GM21528 (cell line): Measurements from ENCODE around the gene CPNE2.
"Not testable (repeated sequence)": the region's sequence is repeated elsewhere in the genome, so short reads cannot be mapped to it uniquely, and the experiment has no call there.

ENCODE experiments used
- ATAC-seq: cut with Tn5 transposase; IDR thresholded peaks from one replicate; pipeline ENCODE4 v1.9.1; 2021; ENCODE audit warnings: mild to moderate bottlenecking, moderate library complexity; ENCODE audit not compliant: unreplicated experiment, low FRiP score

CPNE2 gene

DNA sequence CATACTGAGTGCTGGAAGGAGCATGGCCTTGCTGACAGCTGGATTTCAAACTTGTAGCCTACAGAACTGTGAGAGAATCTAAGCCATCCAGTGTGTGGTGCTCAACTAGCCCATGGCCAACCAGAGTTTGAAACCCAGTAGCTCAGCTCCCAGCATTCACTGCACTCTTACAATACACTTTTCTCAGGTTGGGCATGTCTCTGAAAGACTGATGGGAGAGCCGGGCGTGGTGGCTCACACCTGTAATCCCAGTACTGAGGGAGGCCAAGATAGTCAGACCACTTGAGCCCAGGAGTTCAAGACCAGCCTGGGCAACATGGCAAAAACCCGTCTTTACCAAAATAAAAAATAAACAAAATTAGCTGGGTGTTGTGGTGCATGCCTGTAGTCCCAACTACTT lies 3.8 kb downstream of the CPNE2 start:
- ATAC-seq: no peak

- ATAC-seq: no peak
Measured at GRCh38 chr16:57096793-57097192, 4.4 kb downstream of the CPNE2 start.

GRCh38 chr16:57098188-57098841 lies 5.9 kb downstream of the CPNE2 start:
- no peak for ATAC-seq

GRCh38 chr16:57099965-57100364 lies 7.6 kb downstream of the CPNE2 start:
- not testable (repeated sequence) for ATAC-seq

GRCh38 chr16:57100445-57100844 lies 8.1 kb downstream of the CPNE2 start:
- no peak for ATAC-seq

DNA sequence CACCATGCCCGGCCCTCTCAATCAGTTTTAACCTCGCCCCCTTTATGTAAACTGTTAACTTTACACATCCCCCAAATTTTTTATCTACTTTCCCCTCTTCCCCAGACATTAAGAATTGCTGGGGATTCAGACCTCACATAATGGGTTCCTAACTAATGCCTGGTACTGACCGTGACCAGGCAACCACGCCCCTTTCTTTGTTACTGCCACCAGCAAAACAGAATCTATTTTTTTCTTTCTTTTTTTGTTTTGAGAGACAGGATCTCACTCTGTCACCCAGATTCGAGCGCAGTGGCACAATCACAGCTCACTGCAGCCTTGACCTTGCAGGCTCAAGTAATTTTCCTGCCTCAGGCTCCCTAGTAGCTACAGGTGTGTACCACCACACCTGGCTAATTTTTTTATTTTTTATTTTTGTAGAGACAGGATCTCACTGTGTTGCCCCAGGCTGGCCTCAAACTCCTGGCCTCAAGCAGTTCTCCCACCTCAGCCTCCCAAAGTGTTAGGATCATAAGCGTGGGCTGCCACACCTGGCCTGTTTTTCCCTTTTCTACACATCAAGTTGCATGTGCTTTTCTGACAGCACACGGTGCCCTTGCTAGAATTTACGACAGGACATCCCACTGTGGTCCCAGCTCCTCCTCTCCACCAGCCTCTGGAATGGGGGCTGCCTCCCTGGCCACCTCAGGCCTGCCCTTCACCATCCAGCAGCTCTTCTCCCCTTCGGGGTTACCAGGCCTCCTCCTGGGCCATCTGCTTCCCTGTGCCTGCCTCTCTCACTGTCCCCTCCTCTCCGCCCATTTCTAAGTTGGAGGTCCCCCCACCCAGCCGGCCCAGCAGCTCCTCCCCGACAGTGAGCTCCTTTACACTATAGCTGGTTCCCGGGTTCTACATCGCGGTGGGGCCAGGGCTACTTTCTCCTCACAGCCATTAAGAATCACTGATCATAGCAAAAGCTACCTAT lies 10.8 kb downstream of the CPNE2 start:
- ATAC-seq: no peak

DNA sequence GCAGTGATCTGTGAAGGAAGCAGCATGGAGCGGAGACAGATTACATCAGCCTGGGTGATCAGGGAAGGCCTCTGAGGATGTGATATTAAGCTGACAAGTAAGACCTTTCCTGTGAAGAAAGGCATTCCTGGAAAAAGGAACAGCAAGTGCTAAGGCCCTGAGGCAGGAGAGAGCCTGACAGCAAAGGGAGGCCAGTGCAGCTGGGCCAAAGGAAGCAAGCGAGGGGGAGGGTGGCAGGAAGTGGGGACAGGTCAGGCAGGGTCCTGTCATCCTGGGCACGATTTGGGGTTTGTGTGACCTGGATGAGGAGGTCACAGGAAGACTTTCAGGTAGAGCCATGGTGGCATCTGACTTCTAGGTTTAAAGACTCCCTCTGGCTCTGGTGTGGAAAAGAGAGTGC lies 12.3 kb downstream of the CPNE2 start:
- ATAC-seq: no peak

DNA sequence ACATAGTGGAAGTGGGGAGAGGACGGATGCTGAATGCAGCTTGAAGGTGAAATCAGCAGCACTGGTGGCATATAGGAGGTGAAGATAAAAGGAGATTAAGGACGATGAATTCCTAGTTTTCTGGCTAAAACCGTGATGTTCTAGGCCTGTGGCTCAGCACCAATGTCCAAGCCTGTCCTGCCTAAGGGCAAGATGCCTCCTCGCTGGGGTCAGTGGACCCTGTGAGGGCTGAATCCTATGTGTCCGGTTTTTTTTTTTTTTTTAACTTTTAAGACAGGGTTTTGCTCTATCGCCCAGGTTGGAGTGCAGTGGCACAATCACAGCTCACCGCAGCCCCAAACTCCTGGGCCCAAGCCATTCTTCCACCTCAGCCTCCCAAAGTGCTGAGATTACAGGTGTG lies 12.8 kb downstream of the CPNE2 start:
- no peak for ATAC-seq

DNA sequence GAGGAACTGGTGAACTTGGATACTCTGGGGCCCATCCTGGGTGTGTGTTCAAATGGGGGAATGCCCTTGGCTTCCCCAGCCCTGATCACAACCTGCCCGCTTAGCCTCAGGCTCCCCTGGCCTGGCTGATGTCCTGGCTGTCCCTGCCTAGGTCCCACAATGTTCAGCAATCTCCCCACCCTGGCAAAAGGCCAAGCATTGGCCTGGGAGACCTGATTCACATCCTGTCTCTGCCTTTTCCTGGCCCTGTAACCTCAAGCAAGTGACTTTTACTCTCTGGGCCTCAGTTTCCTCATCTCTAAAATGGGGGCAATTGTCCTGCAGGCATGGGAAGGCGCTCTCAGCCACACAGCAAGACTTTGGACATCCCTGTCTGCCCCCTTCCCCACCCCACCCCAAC lies 14.4 kb downstream of the CPNE2 start:
- no peak for ATAC-seq

DNA sequence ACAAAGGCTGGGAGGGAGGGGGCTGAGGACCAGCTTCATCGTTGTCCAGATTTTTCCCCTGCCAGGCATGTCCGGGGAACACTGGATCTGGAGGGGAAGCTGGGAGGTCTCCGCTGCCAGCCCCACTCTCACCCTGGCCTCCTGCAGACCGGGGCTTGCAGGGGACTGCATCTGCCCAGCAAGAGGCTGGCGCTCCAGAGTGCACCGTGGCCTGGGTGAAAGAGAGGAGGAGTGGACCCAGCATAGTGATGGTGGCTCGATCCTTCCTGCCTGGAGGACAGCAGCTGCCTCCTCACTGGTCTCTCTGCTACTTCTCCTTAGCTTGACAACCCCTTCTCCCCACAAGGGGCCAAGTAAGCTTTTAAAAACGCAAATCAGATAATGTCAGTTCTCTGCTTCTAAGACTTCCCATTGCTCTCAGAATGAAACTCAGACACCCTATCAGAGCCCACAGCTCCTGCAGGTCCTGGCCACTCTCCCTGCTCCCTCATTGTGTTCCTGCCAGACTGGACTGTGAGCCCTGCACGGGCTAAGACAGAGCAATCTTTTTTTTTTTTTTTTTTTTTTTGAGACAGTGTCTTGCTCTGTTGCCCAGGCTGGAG lies 15.0 kb downstream of the CPNE2 start:
- ATAC-seq: no peak

GRCh38 chr16:57108432-57108831 lies 16.0 kb downstream of the CPNE2 start:
- no peak for ATAC-seq

DNA sequence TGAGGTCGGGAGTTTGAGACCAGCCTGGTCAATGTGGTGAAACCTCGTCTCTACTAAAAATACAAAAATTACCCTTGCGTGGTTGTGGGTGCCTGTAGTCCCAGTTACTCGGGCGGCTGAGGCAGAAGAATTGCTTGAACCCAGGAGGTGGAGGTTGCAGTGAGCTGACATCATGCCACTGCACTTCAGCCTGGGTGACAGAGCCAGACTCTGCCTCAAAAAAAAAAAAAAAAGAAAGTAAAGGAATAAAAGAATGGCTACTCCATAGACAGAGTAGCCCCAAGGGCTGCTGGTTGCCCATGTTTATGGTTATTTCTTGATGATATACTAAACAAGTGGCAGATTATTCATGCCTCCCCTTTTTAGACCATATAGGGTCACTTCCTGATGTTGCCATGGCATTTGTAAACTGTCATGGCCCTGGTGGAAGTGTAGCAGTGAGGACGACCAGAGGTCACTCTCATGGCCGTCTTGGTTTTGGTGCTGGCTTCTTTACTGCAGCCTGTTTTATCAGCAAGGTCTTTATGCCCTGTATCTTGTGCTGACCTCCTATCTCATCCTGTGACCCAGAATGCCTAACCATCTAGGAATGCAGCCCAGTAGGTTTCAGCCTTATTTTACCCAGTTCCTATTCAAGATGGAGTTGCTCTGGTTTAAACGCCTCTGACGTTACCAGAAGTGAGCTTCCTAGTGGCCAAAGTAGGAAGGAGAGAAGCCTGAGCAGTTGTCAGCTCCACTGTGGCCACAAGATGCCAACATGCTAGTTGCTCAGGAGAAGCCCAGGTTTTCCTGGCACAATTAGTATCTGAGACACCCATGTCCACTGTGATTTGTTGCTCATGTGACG lies 17.1 kb downstream of the CPNE2 start:
- ATAC-seq: not testable (repeated sequence)

DNA sequence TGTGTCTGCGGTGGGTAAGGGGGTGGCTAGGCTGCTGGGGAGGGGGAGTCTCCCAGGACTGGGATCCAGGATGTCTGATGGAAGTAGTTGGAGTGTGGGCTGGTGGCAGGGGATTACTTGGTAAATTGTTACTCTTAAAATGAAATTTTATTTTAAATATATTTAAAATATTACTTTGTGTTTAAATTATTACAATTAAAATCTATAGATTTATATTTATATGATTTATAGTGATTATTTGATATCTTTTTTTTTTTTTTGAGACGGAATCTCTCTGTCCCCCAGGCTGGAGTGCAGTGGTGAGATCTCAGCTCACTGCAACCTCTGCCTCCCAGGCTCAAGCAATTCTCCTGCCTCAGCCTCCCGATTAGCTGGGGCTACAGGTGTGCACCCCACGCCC lies 18.6 kb downstream of the CPNE2 start:
- no peak for ATAC-seq

GRCh38 chr16:57111420-57111819 lies 19.0 kb downstream of the CPNE2 start:
- no peak for ATAC-seq

DNA sequence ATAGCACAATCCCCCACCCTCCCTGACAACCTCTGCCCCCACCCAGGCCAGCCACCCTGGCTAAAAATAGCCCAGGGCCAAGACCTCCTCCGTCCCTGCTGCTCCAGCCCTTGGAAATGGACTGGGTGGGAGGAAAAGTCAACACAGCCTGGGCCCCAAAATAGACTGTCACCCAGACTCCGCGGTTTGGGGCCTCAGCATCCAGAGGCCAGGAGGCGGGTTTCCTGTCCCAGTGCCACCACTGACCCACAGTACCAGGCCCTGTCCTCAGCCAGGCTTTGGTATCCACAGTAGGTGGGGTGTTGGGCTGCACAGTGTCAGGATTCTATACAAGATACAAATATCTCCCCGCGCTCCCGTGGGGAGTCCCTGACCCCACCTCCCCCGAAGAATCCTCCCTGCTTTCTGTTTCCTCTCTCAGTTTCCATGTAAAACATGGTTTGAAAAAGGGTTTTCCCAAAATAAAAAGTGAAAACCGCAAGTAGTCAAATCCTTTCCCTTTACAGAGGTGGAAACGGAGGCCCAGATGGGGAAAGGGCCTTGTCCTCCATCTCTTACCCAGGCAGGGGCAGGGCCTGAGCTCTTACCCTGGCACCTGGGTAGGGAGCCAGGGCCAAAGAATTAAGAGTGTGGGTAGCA lies 20.1 kb downstream of the CPNE2 start:
- ATAC-seq: no peak

DNA sequence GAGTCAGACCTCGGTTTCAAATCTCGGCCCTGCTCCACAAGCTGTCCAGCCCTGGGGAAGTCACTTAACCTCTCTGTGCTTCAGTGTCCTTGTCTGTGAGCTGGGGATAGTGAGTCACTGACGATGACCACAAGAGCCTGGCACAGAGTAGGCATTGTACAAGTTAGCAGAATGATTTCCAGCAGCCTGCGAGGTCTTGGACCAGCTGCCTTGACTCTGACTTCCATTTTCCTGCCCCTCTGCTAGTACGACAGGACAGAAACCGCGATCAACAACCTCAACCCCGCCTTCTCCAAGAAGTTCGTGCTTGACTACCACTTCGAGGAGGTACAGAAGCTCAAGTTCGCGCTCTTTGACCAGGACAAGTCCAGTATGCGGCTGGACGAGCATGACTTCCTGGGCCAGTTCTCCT lies 20.7 kb downstream of the CPNE2 start:
- no peak for ATAC-seq

DNA sequence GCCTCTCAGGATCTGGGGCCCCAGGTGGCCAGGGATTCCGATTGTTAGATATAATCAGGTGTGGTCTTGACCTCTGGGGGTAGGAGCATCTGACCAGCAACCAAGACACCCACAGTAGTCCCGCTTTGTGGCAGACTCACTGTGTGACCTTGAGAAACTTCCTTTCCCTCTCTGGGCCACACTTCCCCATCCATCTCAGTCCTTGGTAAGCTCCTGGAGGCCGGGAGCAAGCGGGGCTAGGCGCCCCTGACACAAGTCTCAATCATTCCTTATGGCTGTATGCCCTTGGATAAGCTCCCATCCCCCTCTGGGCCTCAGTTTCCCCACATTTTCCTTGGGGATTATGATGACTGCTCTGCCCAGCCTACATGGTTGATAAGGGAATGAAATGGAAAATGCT lies 21.3 kb downstream of the CPNE2 start:
- no peak for ATAC-seq

GRCh38 chr16:57115168-57115513 lies 22.8 kb downstream of the CPNE2 start:
- ATAC-seq: no peak

- no peak for ATAC-seq
Measured at GRCh38 chr16:57115514-57116182, 23.3 kb downstream of the CPNE2 start.
